GM23338 (cell line): ENCODE measurements around the gene UFSP1. TPM values are rescaled to one million over a fixed set of nuclear protein-coding genes. Genes with fewer than 3 reads are reported as not detected.

Experiments
- ATAC-seq: fragments of 200-7000 bp; cut with Tn5 transposase; 3 replicates; pipeline ENCODE4 v1.9.1; 2020
- DNase-seq: peaks from one replicate; pipeline ENCODE4 v3.0.0-alpha.2; 2015; ENCODE audit warnings: low spot score
- H2AFZ ChIP-seq: fragments of 200-600 bp; sonication (generic); 2 replicates; pipeline ENCODE4 v1.8.0; 2016; ENCODE audit warnings: antibody characterized with exemption, mild to moderate bottlenecking, moderate library complexity
- H3F3A ChIP-seq: fragments of 200-600 bp; sonication (generic); replicated peaks from 2 replicates; pipeline ENCODE4 v1.8.0; 2017; ENCODE audit warnings: antibody characterized with exemption, mixed run types, low read depth
- H3K27ac ChIP-seq: fragments of 200-600 bp; sonication (generic); 2 replicates; pipeline ENCODE4 v1.6.1; 2016; ENCODE audit warnings: low read depth
- H3K27me3 ChIP-seq: fragments of 200-600 bp; sonication (generic); 2 replicates; pipeline ENCODE4 v1.8.0; 2016; ENCODE audit warnings: mild to moderate bottlenecking, mixed run types, moderate library complexity; ENCODE audit not compliant: insufficient read depth
- H3K36me3 ChIP-seq: fragments of 200-600 bp; sonication (generic); 2 replicates; pipeline ENCODE4 v1.8.0; 2016; ENCODE audit warnings: mild to moderate bottlenecking; ENCODE audit not compliant: insufficient read depth
- H3K4me1 ChIP-seq: fragments of 200-600 bp; sonication (generic); 2 replicates; pipeline ENCODE4 v1.8.0; 2016; ENCODE audit warnings: mild to moderate bottlenecking, moderate library complexity; ENCODE audit not compliant: insufficient read depth
- H3K4me2 ChIP-seq: fragments of 200-600 bp; sonication (generic); 2 replicates; pipeline ENCODE4 v1.7.1; 2017; ENCODE audit warnings: mixed run types
- H3K4me3 ChIP-seq: fragments of 200-600 bp; sonication (generic); 2 replicates; pipeline ENCODE4 v1.6.1; 2016; ENCODE audit warnings: mixed run types
- H3K79me2 ChIP-seq: fragments of 200-600 bp; sonication (generic); replicated peaks from 2 replicates; pipeline ENCODE4 v1.8.0; 2017; ENCODE audit warnings: mild to moderate bottlenecking; ENCODE audit not compliant: insufficient read depth
- H3K9me2 ChIP-seq: fragments of 200-600 bp; sonication (generic); 2 replicates; pipeline ENCODE4 v1.8.0; 2017; ENCODE audit not compliant: insufficient read depth
- H4K20me1 ChIP-seq: fragments of 200-600 bp; sonication (generic); replicated peaks from 2 replicates; pipeline ENCODE4 v1.8.0; 2017; ENCODE audit warnings: mild to moderate bottlenecking; ENCODE audit not compliant: insufficient read depth
- H3K27ac Mint-ChIP-seq: 2 replicates; pipeline ENCODE4 v1.8.0; 2020; ENCODE audit warnings: inconsistent platforms, mild to moderate bottlenecking, moderate library complexity, mixed read lengths
- H3K27me3 Mint-ChIP-seq: 3 replicates; pipeline ENCODE4 v1.8.0; 2022; ENCODE audit warnings: low read depth, mild to moderate bottlenecking, moderate library complexity, mixed read lengths, inconsistent platforms; ENCODE audit not compliant: insufficient read depth, poor library complexity
- H3K36me3 Mint-ChIP-seq: 3 replicates; pipeline ENCODE4 v1.8.0; 2021; ENCODE audit warnings: low read depth, mild to moderate bottlenecking, inconsistent platforms, moderate library complexity, mixed read lengths
- H3K4me1 Mint-ChIP-seq: 3 replicates; pipeline ENCODE4 v1.8.0; 2020; ENCODE audit warnings: mild to moderate bottlenecking, inconsistent platforms, mixed read lengths
- H3K4me3 Mint-ChIP-seq: 3 replicates; pipeline ENCODE4 v1.8.0; 2021; ENCODE audit warnings: moderate library complexity, mild to moderate bottlenecking, inconsistent platforms, mixed read lengths
- H3K9me3 Mint-ChIP-seq: 3 replicates; pipeline ENCODE4 v1.8.0; 2020; ENCODE audit warnings: moderate library complexity, mild to moderate bottlenecking, inconsistent platforms, mixed read lengths
- CTCF ChIP-seq, 2 experiments: fragments of 200-600 bp in 1 of 2; sonication (generic) in 1 of 2; conservative IDR thresholded peaks; 2 replicates each; pipeline versions ENCODE4 v1.5.1 to v1.6.1; 2016 to 2017; ENCODE audit warnings: antibody characterized with exemption in 2 of 2, low read depth in 2 of 2, mild to moderate bottlenecking in 2 of 2, moderate library complexity in 1 of 2
- ETS1 ChIP-seq: IDR thresholded peaks from 2 replicates; pipeline ENCODE4 v1.6.1; 2016; ENCODE audit warnings: antibody characterized with exemption
- EZH2 ChIP-seq: fragments of 200-600 bp; sonication (generic); IDR thresholded peaks from one replicate; pipeline ENCODE4 v1.8.0; 2017; ENCODE audit warnings: antibody characterized with exemption, mild to moderate bottlenecking, low read depth; ENCODE audit not compliant: unreplicated experiment
- EZH2phosphoT487 ChIP-seq: fragments of 200-600 bp; sonication (generic); IDR thresholded peaks from one replicate; pipeline ENCODE4 v1.8.1; 2018; ENCODE audit warnings: antibody characterized with exemption; ENCODE audit not compliant: unreplicated experiment
- JUNB ChIP-seq: IDR thresholded peaks from one replicate; pipeline ENCODE4 v1.6.1; 2016; ENCODE audit warnings: antibody characterized with exemption; ENCODE audit not compliant: unreplicated experiment
- NANOG ChIP-seq: IDR thresholded peaks from 2 replicates; pipeline ENCODE4 v1.6.1; 2016; ENCODE audit warnings: antibody characterized with exemption, borderline replicate concordance
- POLR2AphosphoS5 ChIP-seq: IDR thresholded peaks from 2 replicates; pipeline ENCODE4 v1.6.1; 2016; ENCODE audit warnings: antibody characterized with exemption, low read depth
- REST ChIP-seq: IDR thresholded peaks from one replicate; pipeline ENCODE4 v1.6.1; 2018; ENCODE audit warnings: antibody characterized with exemption; ENCODE audit not compliant: unreplicated experiment
- STAT1 ChIP-seq: IDR thresholded peaks from one replicate; pipeline ENCODE4 v1.6.1; 2016; ENCODE audit warnings: antibody characterized with exemption; ENCODE audit not compliant: unreplicated experiment
- ZNF114 ChIP-seq: fragments of 250-450 bp; sonication (Bioruptor Pico); IDR thresholded peaks from 2 replicates; pipeline ENCODE4 v1.5.0; 2020; ENCODE audit warnings: mild to moderate bottlenecking, moderate library complexity
- ZNF331 ChIP-seq: fragments of 250-450 bp; sonication (Bioruptor Pico); IDR thresholded peaks from 2 replicates; pipeline ENCODE4 v1.5.0; 2020; ENCODE audit warnings: low read depth, mild to moderate bottlenecking, moderate library complexity
- polyA plus RNA-seq: library from polyadenylated mRNA; unstranded; fragments of >200 nt; fragmentation: Nextera tagmentation; extraction: Ambion mirVana; gene quantifications from 2 replicates; pipeline ENCODE4 v1.2.1, GENCODE V29; 2016
- total RNA-seq: library from RNA; depleted of rRNA; stranded (reverse); fragments of >200 nt; shearing (Covaris generic); gene quantifications from 2 replicates; pipeline ENCODE4 v1.2.3, GENCODE V29; 2014

UFSP1 gene
- total and polyA plus RNA-seq, 2 experiments from 2014 or later: 2.0 to 11.8 TPM

GRCh38 chr7:100874300-100874576, 15.3 kb downstream of the UFSP1 start (continued):
- no peak for TF ChIP-seq EZH2phosphoT487
- TF ChIP-seq STAT1: no peak
- no peak for TF ChIP-seq ZNF331
- no peak for TF ChIP-seq EZH2
- TF ChIP-seq CTCF (conservative IDR thresholded peaks at IDR 0.05; ENCODE audit: low read depth in 2 of 2): no peak
- no peak for TF ChIP-seq NANOG

- H3K36me3 ChIP-seq: peaks cover 34% of the 10 kb centered on the region
- no peak for TF ChIP-seq CTCF (conservative IDR thresholded peaks at IDR 0.05; ENCODE audit: low read depth in 2 of 2)
- no peak for TF ChIP-seq EZH2
- TF ChIP-seq ETS1: no peak
- no peak for TF ChIP-seq JUNB
- TF ChIP-seq ZNF114 (CRISPR knock-in tag): no peak
- no peak for TF ChIP-seq REST
- no peak for TF ChIP-seq STAT1
- no peak for TF ChIP-seq POLR2AphosphoS5
- TF ChIP-seq EZH2phosphoT487: no peak
Measured at GRCh38 chr7:100873599-100874299, 15.8 kb downstream of the UFSP1 start.

More at GRCh38 chr7:100873599-100874299, 15.8 kb downstream of the UFSP1 start:
- ATAC-seq (no peak), DNase-seq (no peak)
- H2AFZ ChIP-seq: no peak overlapping the region
- peaks cover 29% of the 10 kb centered on the region for H3F3A ChIP-seq
- H3K9me2 ChIP-seq: no peaks in the 10 kb centered on the region
- peaks cover 90% of the 10 kb centered on the region for H3K36me3 Mint-ChIP-seq
- H3K4me3 Mint-ChIP-seq: peak overlapping the region; percentile 100
- H3K9me3 Mint-ChIP-seq: peaks cover 3% of the 10 kb centered on the region; the same call in 2 of the 3 replicates
- peak overlapping the region; percentile 99 for H3K27ac ChIP-seq
- H3K27ac Mint-ChIP-seq: peak overlapping the region; percentile 99
- peaks cover 17% of the 10 kb centered on the region for H3K4me1 Mint-ChIP-seq
- no peaks in the 10 kb centered on the region for H3K27me3 ChIP-seq
- peak overlapping the region; percentile 98 for H3K4me3 ChIP-seq
- peaks cover 41% of the 10 kb centered on the region for H3K79me2 ChIP-seq
- H3K27me3 Mint-ChIP-seq: peaks cover 26% of the 10 kb centered on the region
- H3K4me1 ChIP-seq: peaks cover 8% of the 10 kb centered on the region
- peak overlapping the region; percentile 93 for H3K4me2 ChIP-seq
- H4K20me1 ChIP-seq: peaks cover 34% of the 10 kb centered on the region
